ENCODE data around the gene ASXL2. TPM values are rescaled to one million over a fixed set of nuclear protein-coding genes. Genes with fewer than 3 reads are reported as not detected.

ASXL2 gene
- polyA plus RNA-seq, 1 donor from 2014 or later: 2.9 TPM

- no peaks in the 10 kb centered on the region for H4K20me1 ChIP-seq (ENCODE audit: insufficient read depth)
- no peaks in the 10 kb centered on the region for H3F3A ChIP-seq (ENCODE audit: insufficient read depth, low read length, poor library complexity, severe bottlenecking)
Observed at GRCh38 chr2:25724756-25725155, 153.5 kb downstream of the ASXL2 start.

GRCh38 chr2:25722224-25722623 lies 156.1 kb downstream of the ASXL2 start:
- H3K27me3 ChIP-seq (ENCODE audit: insufficient read depth, low read depth, low read length): no peaks in the 10 kb centered on the region
- no peak overlapping the region for H2AFZ ChIP-seq (ENCODE audit: low read depth, low read length)
- H4K20me1 ChIP-seq (ENCODE audit: insufficient read depth): no peaks in the 10 kb centered on the region
- no peaks in the 10 kb centered on the region for H3K9me3 ChIP-seq (ENCODE audit: low read length)
- H3K36me3 ChIP-seq (ENCODE audit: insufficient read depth, low read length): no peaks in the 10 kb centered on the region
- no peaks in the 10 kb centered on the region for H3F3A ChIP-seq (ENCODE audit: insufficient read depth, low read length, poor library complexity, severe bottlenecking)
- H3K4me3 ChIP-seq (ENCODE audit: low read length): no peak overlapping the region
- H3K4me2 ChIP-seq (ENCODE audit: low read length): no peak overlapping the region
- H3K27ac ChIP-seq (ENCODE audit: low read length): no peak overlapping the region
- H3K9me2 ChIP-seq (ENCODE audit: insufficient read depth, low read length): no peaks in the 10 kb centered on the region
- H3K79me2 ChIP-seq (replicated peaks; ENCODE audit: insufficient read depth, low read length): no peaks in the 10 kb centered on the region
- no peak overlapping the region for H3K9ac ChIP-seq (ENCODE audit: low read length)
- TF ChIP-seq SMC3 (conservative IDR thresholded peaks at IDR 0.05; ENCODE audit: poor library complexity) (no peak), TAF1 (IDR thresholded peaks at IDR 0.05; ENCODE audit: low read depth) (no peak), RAD21 (conservative IDR thresholded peaks at IDR 0.05) (no peak), REST (IDR thresholded peaks at IDR 0.05; ENCODE audit: borderline replicate concordance) (no peak), CTCF (IDR thresholded peaks at IDR 0.05; ENCODE audit: poor library complexity, severe bottlenecking) (no peak), MXI1 (conservative IDR thresholded peaks at IDR 0.05; ENCODE audit: poor library complexity, severe bottlenecking) (no peak), POLR2AphosphoS5 (IDR thresholded peaks at IDR 0.05) (no peak)

More at GRCh38 chr2:25724756-25725155, 153.5 kb downstream of the ASXL2 start:
- Histone ChIP-seq H3K9ac (ENCODE audit: low read length) (no peak overlapping the region), H2AFZ (ENCODE audit: low read depth, low read length) (no peak overlapping the region), H3K4me2 (ENCODE audit: low read length) (no peak overlapping the region), H3K9me3 (ENCODE audit: low read length) (no peaks in the 10 kb centered on the region), H3K27ac (ENCODE audit: low read length) (no peak overlapping the region), H3K9me2 (ENCODE audit: insufficient read depth, low read length) (no peaks in the 10 kb centered on the region), H3K36me3 (ENCODE audit: insufficient read depth, low read length) (no peaks in the 10 kb centered on the region), H3K27me3 (ENCODE audit: insufficient read depth, low read depth, low read length) (no peaks in the 10 kb centered on the region), H3K79me2 (replicated peaks; ENCODE audit: insufficient read depth, low read length) (no peaks in the 10 kb centered on the region), H3K4me3 (ENCODE audit: low read length) (no peak overlapping the region)
- no peak for TF ChIP-seq TAF1 (IDR thresholded peaks at IDR 0.05; ENCODE audit: low read depth)
- TF ChIP-seq REST (IDR thresholded peaks at IDR 0.05; ENCODE audit: borderline replicate concordance): no peak
- TF ChIP-seq EZH2 (IDR thresholded peaks at IDR 0.05; ENCODE audit: borderline replicate concordance, insufficient read depth, low read length, poor library complexity, severe bottlenecking): no peak
- TF ChIP-seq POLR2AphosphoS5 (IDR thresholded peaks at IDR 0.05): no peak
- TF ChIP-seq MXI1 (conservative IDR thresholded peaks at IDR 0.05; ENCODE audit: poor library complexity, severe bottlenecking): no peak
- TF ChIP-seq EP300 (conservative IDR thresholded peaks at IDR 0.05; ENCODE audit: poor library complexity, severe bottlenecking): no peak
- no peak for TF ChIP-seq RAD21 (conservative IDR thresholded peaks at IDR 0.05)
- TF ChIP-seq CTCF (IDR thresholded peaks at IDR 0.05; ENCODE audit: poor library complexity, severe bottlenecking): no peak
- no peak for TF ChIP-seq SMC3 (conservative IDR thresholded peaks at IDR 0.05; ENCODE audit: poor library complexity)

Data from neural cell (in vitro differentiated cells).